K562 (cell line): ENCODE data around the gene RAB25. TPM values are rescaled to one million over a fixed set of nuclear protein-coding genes. Genes with fewer than 3 reads are reported as not detected.

ENCODE experiments used
- ATAC-seq: fragments of 200-7000 bp; cut with Tn5 transposase; 3 replicates; pipeline ENCODE4 v1.9.1; 2020; ENCODE audit warnings: moderate library complexity
- BruUV-seq: library from RNA; stranded (reverse); fragments of 400-500 nt; replicated peaks from 2 replicates; lab custom pipeline; 2021; lab: Mats Ljungman, UMichigan
- CTCF ChIA-PET: fragments of 300-600 bp; formaldehyde crosslinking; extraction: SDS; loops from one replicate; lab custom pipeline; 2021; ENCODE audit warnings: low intra/inter-chr PET ratio; lab: Yijun Ruan, JAX
- POLR2A ChIA-PET: fragments of 300-600, 350-650 bp; sonication (Branson Sonifier 250); formaldehyde crosslinking; extraction: SDS; loops from one replicate; lab custom pipeline; 2021; ENCODE audit warnings: antibody characterized with exemption, inconsistent platforms; lab: Yijun Ruan, JAX
- DNase-seq, 4 experiments: peaks; one replicate each; pipeline versions ENCODE4 v3.0.0 to v3.0.0-alpha.2; 2011 to 2018; ENCODE audit warnings: low spot score in 3 of 4, mixed read lengths in 3 of 4; ENCODE audit errors: extremely low read depth in 1 of 4
- FAIRE-seq: peaks from 2 replicates; lab custom pipeline; 2011; peaks lifted over from hg19 to GRCh38; lab: Jason Lieb, UNC
- H2AFZ ChIP-seq: 2 replicates; pipeline ENCODE4 v1.6.0; 2011; ENCODE audit warnings: low read depth, low read length, control low read depth, inconsistent platforms
- H3K27ac ChIP-seq: fragments of 200-600 bp; 3 replicates; pipeline ENCODE4 v1.8.0; 2011; ENCODE audit warnings: low read depth, mild to moderate bottlenecking, control low read depth, inconsistent platforms, low read length, moderate library complexity, mixed read lengths; ENCODE audit errors: extremely low read depth
- H3K27me3 ChIP-seq, 2 experiments: fragments of 300-600 bp in 1 of 2; 2 replicates in 1 of 2; 3 replicates in 1 of 2; pipeline versions ENCODE4 v1.6.0 to v1.8.0; 2011; ENCODE audit warnings: inconsistent platforms in 2 of 2, low read length in 2 of 2, mild to moderate bottlenecking in 1 of 2, mixed read lengths in 1 of 2, moderate library complexity in 1 of 2; ENCODE audit not compliant: control insufficient read depth in 2 of 2, insufficient read depth in 2 of 2
- H3K36me3 ChIP-seq: fragments of 300-600 bp; 3 replicates; pipeline ENCODE4 v1.8.0; 2011; ENCODE audit warnings: mild to moderate bottlenecking, low read length, inconsistent platforms; ENCODE audit not compliant: control insufficient read depth, insufficient read depth
- H3K4me1 ChIP-seq, 2 experiments: fragments of 200-600 bp in 1 of 2; replicated peaks in 1 of 2; 2 replicates in 1 of 2; 3 replicates in 1 of 2; pipeline versions ENCODE4 v1.5.1 to v1.8.0; 2011; ENCODE audit warnings: inconsistent platforms in 2 of 2, low read length in 2 of 2, mild to moderate bottlenecking in 1 of 2, mixed read lengths in 1 of 2, moderate library complexity in 1 of 2; ENCODE audit not compliant: control insufficient read depth in 2 of 2, insufficient read depth in 2 of 2
- H3K4me2 ChIP-seq: 2 replicates; pipeline ENCODE4 v1.6.1; 2011; ENCODE audit warnings: low read length, control low read depth, inconsistent platforms, mixed read lengths; ENCODE audit not compliant: insufficient read depth
- H3K4me3 ChIP-seq: fragments of 200-600 bp; sonication (generic), shearing (Covaris generic); 2 replicates; pipeline ENCODE4 v1.5.1; 2016; ENCODE audit warnings: control low read depth, inconsistent platforms
- H3K79me2 ChIP-seq: fragments of 200-600 bp; 3 replicates; pipeline ENCODE4 v1.8.0; 2011; ENCODE audit warnings: low read length, inconsistent platforms; ENCODE audit not compliant: control insufficient read depth, insufficient read depth
- H3K9ac ChIP-seq, 2 experiments: 2 replicates each; pipeline versions ENCODE4 v1.6.0 to v1.6.1; 2011; ENCODE audit warnings: low read depth in 2 of 2, low read length in 2 of 2, control low read depth in 1 of 2, inconsistent platforms in 1 of 2, mild to moderate bottlenecking in 1 of 2, mixed read lengths in 1 of 2; ENCODE audit not compliant: insufficient read depth in 1 of 2
- H3K9me1 ChIP-seq: one replicate; pipeline ENCODE4 v1.6.0; 2011; ENCODE audit warnings: inconsistent platforms, mild to moderate bottlenecking, low read length, moderate library complexity; ENCODE audit not compliant: control insufficient read depth, insufficient read depth
- H3K9me3 ChIP-seq: replicated peaks from 2 replicates; pipeline ENCODE4 v1.5.1; 2011; ENCODE audit warnings: low read depth, low read length, inconsistent platforms; ENCODE audit not compliant: control insufficient read depth, insufficient read depth
- H4K20me1 ChIP-seq: replicated peaks from 2 replicates; pipeline ENCODE4 v1.6.1; 2011; ENCODE audit warnings: low read length, inconsistent platforms, mixed read lengths; ENCODE audit not compliant: control insufficient read depth, insufficient read depth
- FOXK2 ChIP-seq, 2 experiments: fragments of 450-650 bp; IDR thresholded peaks in 1 of 2; conservative IDR thresholded peaks in 1 of 2; 2 replicates each; pipeline ENCODE4 v1.6.1; 2016; ENCODE audit warnings: low read depth in 2 of 2, mild to moderate bottlenecking in 1 of 2
- USF2 ChIP-seq: sonication (generic); formaldehyde crosslinking; IDR thresholded peaks from 2 replicates; pipeline ENCODE4 v1.5.0; 2020; ENCODE audit warnings: missing genetic modification reagents
- WGBS: fragments of 100-300 bp; shearing (Covaris generic); methylation state at CpG from one replicate; pipeline ENCODE4 v1.1.6; 2016; ENCODE audit warnings: low coverage, mixed read lengths; ENCODE audit not compliant: insufficient coverage; ENCODE audit errors: missing lambda C conversion rate; 5-methylcytosine and 5-hydroxymethylcytosine counted together
- in situ Hi-C: fragments of 300-500 bp; cut with MboI; formaldehyde crosslinking; loops from 4 replicates; pipeline ENCODE4 v1.15.0; 2018; ENCODE audit warnings: inconsistent platforms, mixed read lengths
- intact Hi-C: fragments of 100-400 bp; cut with micrococcal nuclease; formaldehyde crosslinking; loops from 2 replicates; pipeline ENCODE4 v1.14.2; 2022
- polyA plus RNA-seq, 8 experiments: library from polyadenylated mRNA; depleted of rRNA in 4 of 8; stranded (reverse) in 5 of 8; unstranded in 3 of 8; fragments of >200 nt; fragmentation: Nextera tagmentation in 2 of 8; fragmentation: Illumina TruSeq in 1 of 8; extraction: Ambion mirVana in 2 of 8; extraction: Trizol in 1 of 8; gene quantifications; 2 replicates each; pipeline versions ENCODE4 v1.2.1 to v1.2.3, GENCODE V29; 2011 to 2014; ENCODE audit warnings: inconsistent platforms in 1 of 8, missing spikeins in 1 of 8
- total RNA-seq, 7 experiments: library from RNA; depleted of rRNA in 6 of 7; stranded (reverse); fragments of >200 nt in 6 of 7; fragmentation: Illumina TruSeq in 2 of 7; extraction: Trizol in 2 of 7; gene quantifications; 2 replicates each; pipeline versions ENCODE4 v1.2.1 to v1.2.3, GENCODE V29; 2011 to 2021; ENCODE audit warnings: low replicate concordance in 1 of 7
- TF ChIP-seq, protein P1 (sequence below): fragments of 450-650 bp; IDR thresholded peaks from 2 replicates; pipeline ENCODE4 v1.6.1; 2018; ENCODE audit not compliant: partially characterized antibody

The RAB25 gene
- total and polyA plus RNA-seq, 9 of the 15 experiments (the other 6 are each of a cell fraction or from before 2014, with no cell fraction given): 0.10 to 0.27 (median 0.13) TPM; not detected in 6

- POLR2A ChIA-PET: interaction anchor here (0.6 to 8.5 kb wide), 8 partner anchors 9 to 176 kb away, joined by 3 to 164 read pairs (median 10); partner anchors contain the start of gene PMF1
- TF ChIP-seq, protein P1, sequence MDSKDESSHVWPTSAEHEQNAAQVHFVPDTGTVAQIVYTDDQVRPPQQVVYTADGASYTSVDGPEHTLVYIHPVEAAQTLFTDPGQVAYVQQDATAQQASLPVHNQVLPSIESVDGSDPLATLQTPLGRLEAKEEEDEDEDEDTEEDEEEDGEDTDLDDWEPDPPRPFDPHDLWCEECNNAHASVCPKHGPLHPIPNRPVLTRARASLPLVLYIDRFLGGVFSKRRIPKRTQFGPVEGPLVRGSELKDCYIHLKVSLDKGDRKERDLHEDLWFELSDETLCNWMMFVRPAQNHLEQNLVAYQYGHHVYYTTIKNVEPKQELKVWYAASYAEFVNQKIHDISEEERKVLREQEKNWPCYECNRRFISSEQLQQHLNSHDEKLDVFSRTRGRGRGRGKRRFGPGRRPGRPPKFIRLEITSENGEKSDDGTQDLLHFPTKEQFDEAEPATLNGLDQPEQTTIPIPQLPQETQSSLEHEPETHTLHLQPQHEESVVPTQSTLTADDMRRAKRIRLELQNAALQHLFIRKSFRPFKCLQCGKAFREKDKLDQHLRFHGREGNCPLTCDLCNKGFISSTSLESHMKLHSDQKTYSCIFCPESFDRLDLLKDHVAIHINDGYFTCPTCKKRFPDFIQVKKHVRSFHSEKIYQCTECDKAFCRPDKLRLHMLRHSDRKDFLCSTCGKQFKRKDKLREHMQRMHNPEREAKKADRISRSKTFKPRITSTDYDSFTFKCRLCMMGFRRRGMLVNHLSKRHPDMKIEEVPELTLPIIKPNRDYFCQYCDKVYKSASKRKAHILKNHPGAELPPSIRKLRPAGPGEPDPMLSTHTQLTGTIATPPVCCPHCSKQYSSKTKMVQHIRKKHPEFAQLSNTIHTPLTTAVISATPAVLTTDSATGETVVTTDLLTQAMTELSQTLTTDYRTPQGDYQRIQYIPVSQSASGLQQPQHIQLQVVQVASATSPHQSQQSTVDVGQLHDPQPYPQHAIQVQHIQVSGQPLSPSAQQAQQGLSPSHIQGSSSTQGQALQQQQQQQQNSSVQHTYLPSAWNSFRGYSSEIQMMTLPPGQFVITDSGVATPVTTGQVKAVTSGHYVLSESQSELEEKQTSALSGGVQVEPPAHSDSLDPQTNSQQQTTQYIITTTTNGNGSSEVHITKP: peak; percentile 84
- 0 out of 4 replicates have a peak, but pooled peaks of 1 of the 2 experiments have one; percentile 42 for TF ChIP-seq FOXK2 (conservative IDR thresholded peaks at IDR 0.05 in 1 of 2, IDR thresholded peaks at IDR 0.05 in 1 of 2; ENCODE audit: low read depth in 2 of 2)
- no peak for TF ChIP-seq USF2 (CRISPR knock-in tag)
- H3K9ac ChIP-seq: peak overlapping the region; percentile 67 to 83; a peak in 2 of 4 replicates
- peaks cover 5% of the 10 kb centered on the region for H4K20me1 ChIP-seq
- CTCF ChIA-PET: no interaction called here
- peaks cover 39% of the 10 kb centered on the region for H3K79me2 ChIP-seq
- intact Hi-C loops: loop anchor here (5.0 kb wide), 1 partner anchor 394 kb away; no protein-coding TSS in a partner anchor
- ATAC-seq: no peak
- H3K27ac ChIP-seq: peak overlapping the region; percentile 92; the same call in 2 of the 3 replicates
- BruUV-seq: no TSS peak
- no peaks in the 10 kb centered on the region for H3K9me1 ChIP-seq
- H3K9me3 ChIP-seq: no peaks in the 10 kb centered on the region
- H3K4me3 ChIP-seq: no peak overlapping the region
- 51% methylated on average over 4 of the region's 4 CpGs for WGBS
- peak overlapping the region; percentile 96; the same call in 1 of the 2 replicates for H2AFZ ChIP-seq
- in situ Hi-C loops: no loop called here
- no peak for FAIRE-seq
- H3K4me1 ChIP-seq: peaks cover 19 to 35% of the 10 kb centered on the region in 2 experiments
- no peaks in the 10 kb centered on the region for H3K27me3 ChIP-seq
- DNase-seq: no peak
- H3K36me3 ChIP-seq: peaks cover 5% of the 10 kb centered on the region; the same call in 2 of the 3 replicates
- H3K4me2 ChIP-seq: peak overlapping the region; percentile 98; the same call in 1 of the 2 replicates
Measured at GRCh38 chr1:156113282-156113950, 52.5 kb downstream of the RAB25 start.
